CD4-positive, alpha-beta T cell treated with Interferon alpha-2 for 1 hour (primary cell): ENCODE results near the gene GNAZ.

Experiments
- DNase-seq, 2 donors: peaks; one replicate each; pipeline ENCODE4 v3.0.0-alpha.2; 2020 to 2022

GNAZ gene

GRCh38 chr22:23094695-23095681 lies 24.7 kb downstream of the GNAZ start:
- DNase-seq = no peak

GRCh38 chr22:23095733-23096342 lies 25.5 kb downstream of the GNAZ start:
- DNase-seq = no peak

DNA sequence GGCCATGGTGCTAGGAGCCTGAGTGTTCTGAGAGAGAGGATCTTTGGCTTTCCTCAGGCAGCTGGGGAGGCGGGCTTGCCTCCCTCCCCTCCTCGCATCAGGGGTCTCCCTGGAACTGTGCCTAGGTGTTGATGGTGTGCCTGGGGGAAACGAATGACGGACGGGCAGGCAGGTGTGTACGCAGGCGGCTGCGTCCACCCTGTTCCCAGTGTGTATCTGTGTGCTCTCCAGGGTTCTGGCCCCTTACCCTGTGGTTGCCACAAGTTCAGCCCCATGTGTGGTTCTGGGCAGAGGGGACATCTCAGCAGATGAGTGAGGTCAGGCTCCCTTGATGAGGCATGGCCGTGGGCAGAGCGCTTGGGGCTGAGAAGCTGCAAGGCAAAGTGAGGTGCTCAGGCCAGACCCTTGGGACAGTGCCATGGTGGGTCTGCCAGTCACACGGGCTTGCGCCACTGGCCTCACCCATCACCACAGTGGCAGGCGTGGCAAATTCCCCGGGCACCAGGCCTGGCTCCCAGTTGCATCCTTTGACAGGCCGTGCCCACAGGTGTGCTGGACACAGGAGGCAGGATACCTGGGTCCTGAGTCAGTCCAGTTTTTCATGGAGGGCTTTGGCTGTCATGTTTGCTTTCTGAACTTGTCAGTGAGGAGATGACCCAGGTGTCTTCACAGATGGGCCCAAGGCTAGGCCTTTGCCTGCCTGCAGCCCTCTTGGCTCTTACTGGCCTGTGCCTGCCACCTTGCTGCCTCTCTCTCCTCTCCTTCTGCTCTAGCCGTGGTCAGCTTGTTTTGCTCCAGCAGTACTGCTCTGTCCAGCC lies 27.3 kb downstream of the GNAZ start:
- DNase-seq = no peak

DNA sequence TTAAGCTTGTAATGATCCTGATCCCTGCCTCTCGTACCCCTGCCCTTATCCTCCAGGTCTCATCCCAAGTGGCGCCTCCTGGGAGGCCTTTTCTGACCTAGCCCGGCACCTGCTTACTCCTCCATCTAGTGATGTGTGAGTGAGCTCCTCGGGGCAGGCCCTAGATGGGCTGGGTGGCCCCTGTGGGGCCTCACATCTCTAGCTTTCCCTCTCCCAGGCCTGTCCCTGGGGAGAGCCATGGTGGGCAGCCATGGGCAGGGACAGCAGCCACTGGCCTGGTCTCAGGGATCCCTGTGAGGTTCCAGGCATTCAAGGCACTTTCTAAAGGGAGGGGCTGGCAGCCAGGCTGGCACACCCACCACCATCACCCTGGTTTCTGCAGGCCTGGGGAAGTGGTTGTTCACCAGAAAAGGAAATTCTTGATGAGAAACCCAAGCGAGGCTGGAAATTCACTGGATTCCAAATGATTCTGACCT lies 27.9 kb downstream of the GNAZ start:
- DNase-seq = no peak

- DNase-seq = no peak
Observed at GRCh38 chr22:23098718-23099530, 28.6 kb downstream of the GNAZ start.

DNA sequence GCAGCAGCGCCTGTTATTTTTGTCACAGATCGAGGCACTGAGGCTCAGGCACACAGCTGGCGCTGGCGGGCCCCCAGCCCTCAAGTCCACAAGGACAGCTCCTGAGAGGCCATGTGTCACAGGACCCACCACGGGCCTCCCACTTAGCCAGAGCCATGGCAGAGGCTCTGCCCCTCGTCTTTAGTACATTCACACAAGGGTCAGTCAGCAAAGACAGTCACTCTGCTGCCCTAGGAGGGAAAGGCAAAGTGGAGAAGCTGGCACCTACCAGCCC lies 29.1 kb downstream of the GNAZ start:
- no peak for DNase-seq

DNA sequence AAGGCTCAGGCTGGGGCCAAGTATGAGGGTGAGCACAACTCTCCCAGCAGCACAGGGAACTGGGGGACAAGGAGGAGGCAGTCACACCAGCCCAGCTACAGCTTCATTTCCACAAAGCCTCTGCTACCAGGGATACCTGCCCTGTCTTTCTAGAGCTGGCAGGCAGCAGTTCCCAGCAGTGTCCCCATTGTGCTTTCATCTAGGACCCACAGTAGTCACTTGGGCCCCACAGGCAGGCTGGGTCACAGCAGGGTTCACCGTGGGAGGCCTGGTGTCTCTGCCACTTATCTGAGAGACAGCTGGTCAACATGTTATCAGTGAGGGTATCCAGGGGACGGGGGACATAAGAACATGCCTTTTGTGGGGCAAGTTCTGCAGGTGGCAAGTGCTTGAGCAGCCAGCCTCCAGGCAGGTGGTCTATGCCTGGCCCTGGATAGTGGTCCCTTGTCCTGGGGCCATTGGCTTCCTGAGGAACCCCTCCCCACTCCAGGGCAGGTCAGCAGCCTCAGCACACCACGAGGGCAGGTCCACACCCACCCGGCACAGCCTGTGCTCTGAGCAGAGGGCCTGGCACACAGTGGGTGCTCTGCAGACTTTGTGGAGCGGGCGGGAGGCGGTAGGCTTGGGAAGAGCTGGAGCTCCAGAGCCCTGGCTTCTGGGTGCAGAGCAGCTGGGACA lies 29.9 kb downstream of the GNAZ start:
- DNase-seq = no peak

DNA sequence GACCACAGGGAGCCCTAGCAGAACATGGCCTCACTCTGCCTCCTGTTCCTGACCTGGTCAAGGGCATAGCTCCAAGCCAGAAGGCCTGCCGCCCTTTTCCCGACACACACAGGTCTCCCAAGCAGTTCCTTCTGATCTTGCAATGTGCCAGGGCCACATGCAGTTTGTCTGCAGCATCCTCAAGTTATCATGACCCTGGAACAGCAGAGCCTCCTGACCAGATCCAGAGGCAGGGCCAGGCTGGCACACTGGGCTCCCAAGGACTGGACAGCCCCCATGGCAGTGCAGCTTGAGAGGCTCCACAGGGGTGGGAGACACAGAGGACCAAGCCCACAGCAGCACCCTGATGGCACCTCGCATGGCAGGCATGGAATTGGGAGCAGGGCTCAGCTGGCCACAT lies 31.2 kb downstream of the GNAZ start:
- no peak for DNase-seq

- no peak for DNase-seq
Observed at GRCh38 chr22:23102002-23102655, 31.8 kb downstream of the GNAZ start.

DNA sequence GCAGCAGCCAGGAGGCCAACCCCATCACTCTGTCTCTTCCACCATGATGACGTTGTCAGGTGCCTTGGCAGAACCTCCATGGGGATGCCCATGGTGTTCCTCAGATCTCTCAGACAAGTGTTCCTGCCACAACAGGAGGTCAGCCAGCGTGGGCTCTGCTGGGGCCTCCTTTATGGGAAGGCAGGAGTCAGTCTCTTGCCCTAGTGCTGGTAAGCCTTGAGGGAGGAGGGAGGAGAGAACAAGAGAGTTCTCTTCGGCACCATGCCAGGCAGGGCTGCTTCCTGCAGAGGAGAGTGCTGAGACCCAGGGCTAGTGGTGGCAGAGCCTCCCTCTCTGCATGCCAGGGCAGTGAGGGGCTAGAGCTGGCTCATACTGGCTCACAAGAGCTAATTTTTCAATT lies 32.5 kb downstream of the GNAZ start:
- no peak for DNase-seq

GRCh38 chr22:23103199-23103954 lies 33.1 kb downstream of the GNAZ start:
- no peak for DNase-seq

DNA sequence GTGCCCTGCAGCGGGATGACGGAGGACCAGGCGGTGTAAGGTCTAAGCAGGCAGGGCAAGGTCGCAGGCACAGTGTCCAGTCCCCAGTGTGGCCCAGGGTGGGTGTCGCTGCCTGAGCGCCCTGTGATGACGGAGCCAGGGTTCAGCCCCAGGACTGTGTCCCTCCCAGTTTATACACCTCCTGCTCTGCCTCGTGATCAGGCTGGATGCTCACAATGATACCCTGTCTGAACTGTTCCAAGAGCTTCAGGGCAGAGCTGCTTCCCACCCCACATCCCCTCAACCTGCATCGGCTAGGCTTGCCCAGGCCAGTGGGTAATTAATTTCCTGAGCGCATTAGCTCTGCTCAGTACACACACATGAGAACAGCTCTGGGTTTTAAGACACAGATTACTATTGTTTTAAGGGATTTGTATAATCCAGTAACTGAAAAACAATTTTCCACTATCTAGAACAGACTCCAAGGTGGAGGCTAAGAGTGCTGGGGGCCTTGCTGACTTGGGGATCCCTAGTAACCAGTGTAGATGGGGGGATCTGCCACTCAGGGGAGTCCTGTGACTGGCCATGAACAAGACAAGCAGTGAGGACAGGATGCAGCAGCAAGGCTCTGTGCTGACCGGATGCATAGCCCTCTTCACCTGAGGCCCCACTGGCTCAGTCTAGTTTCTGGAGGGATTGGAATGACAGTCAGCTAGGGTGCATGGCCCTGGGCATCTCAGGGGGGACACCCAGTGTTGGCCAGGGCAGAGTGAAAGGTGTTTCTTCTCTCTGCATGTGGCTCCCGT lies 34.1 kb downstream of the GNAZ start:
- no peak for DNase-seq

- no peak for DNase-seq
Observed at GRCh38 chr22:23105304-23105703, 35.0 kb downstream of the GNAZ start.

DNA sequence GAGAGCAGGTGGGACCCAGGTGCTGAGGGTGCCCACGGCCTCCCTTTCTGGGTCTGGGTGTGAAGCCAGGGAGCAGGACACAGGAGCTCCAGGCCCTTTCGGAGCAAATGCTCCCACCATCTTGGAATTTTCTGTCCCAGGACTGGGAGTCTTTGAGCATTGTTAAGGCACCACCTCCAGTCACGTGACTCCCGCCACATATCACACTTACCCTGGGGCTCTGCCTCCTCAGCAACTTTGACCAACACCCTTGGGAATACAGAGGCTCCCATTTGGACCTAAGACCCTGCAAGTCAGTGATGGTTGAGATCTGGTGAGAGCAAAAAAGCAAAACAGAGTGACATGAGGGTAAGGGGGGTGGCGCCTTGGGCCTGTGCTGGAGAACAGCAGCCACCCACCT lies 35.6 kb downstream of the GNAZ start:
- DNase-seq = no peak

GRCh38 chr22:23106344-23106743 lies 36.0 kb downstream of the GNAZ start:
- no peak for DNase-seq

GRCh38 chr22:23106906-23107367 lies 36.6 kb downstream of the GNAZ start:
- DNase-seq = no peak

GRCh38 chr22:23107487-23108248 lies 37.3 kb downstream of the GNAZ start:
- DNase-seq = no peak

DNA sequence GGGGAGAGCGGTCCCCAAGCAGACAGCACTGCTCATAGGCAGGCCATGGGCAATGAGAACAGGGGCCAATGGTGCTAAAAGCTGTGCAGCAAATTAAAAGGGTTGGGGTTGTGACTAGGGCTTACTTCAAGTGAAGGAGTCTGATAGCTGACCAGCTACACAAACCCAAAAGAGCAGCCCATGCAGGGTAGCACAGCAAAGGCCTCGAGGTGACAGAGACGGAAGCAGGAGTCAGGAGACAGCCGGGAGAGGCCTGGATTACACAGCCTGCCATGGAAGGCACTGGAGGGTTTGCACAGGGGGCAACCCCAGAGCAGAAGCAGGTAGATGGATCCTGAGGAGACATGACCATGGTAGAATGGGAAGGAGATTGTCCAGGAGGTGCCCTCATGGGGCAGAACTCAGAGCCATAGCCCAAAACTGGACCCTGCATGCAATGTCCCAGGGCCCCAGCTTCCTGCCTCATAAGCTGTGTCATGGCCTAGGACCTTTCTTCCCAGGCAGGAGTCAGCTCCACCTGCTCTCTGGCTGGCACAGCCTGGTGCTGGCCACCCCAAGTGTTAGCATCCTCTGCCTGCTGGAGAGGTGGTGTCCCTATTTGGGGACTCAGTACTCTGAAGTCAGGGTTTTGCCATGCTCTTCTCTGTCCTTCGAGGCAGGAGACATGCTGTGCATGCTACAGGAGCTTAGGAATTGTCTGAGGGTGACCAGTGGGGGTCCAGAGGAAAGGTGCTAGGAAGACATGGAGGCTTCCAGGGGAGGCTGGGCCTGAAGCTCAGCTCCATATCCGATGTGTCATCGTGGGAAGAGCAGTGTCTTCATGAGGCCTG lies 38.1 kb downstream of the GNAZ start:
- no peak for DNase-seq
